Measurements from ENCODE around the gene TRAPPC14.

TRAPPC14 gene

DNA sequence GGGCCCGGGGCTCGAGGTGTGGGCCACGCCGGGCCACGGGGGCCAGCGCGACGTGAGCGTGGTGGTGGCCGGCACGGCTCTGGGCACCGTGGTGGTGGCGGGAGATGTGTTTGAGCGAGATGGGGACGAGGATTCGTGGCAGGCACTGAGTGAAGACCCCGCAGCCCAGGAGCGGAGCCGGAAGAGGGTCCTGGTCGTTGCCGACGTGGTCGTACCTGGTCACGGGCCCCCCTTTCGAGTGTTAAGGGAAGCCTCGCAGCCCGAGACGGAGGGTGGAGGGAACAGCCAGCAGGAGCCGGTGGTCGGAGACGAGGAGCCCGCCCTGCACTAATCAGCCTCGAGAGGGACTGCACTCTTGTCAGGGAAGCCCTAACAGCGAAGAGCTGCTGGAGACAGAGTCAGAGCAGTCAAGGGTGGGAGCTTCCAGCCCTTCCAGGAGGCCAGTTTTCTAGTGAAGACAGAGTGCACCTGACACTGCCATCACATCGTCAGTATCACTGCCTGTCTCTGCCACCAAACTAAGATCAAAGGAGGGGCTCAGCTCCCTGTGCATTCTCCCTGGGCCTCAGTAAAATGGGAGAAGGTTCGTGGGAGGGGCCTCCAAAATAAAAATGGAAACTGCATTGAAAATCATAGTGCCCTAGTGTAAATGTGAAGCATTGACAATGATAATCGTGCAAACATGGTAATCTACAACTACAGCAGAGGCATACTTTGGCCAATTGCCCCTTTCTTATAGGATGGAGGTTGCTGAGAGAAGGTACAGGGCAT is 30.5 kb downstream of the TRAPPC14 start:
- H2BK120ac ChIP-seq (ENCODE audit: low read depth, low read length) = no peak overlapping the region
- H3K27me3 ChIP-seq (ENCODE audit: control insufficient read depth in 3 of 3, insufficient read depth in 3 of 3, low read depth in 1 of 3, low read length in 3 of 3) = peaks cover 0 to 15% (median 0%) of the 10 kb centered on the region in 3 experiments
- peaks cover 3 to 6% of the 10 kb centered on the region in 2 donors for H3K4me1 ChIP-seq (ENCODE audit: control insufficient read depth in 2 of 2, insufficient read depth in 1 of 2, low read depth in 1 of 2, low read length in 2 of 2)
- H2BK12ac ChIP-seq (ENCODE audit: low read length) = peak overlapping the region; percentile 96
- H2AK5ac ChIP-seq (ENCODE audit: low read depth, low read length) = peak overlapping the region; percentile 50
- H3K9me3 ChIP-seq (replicated peaks in 1 of 2; ENCODE audit: control insufficient read depth in 2 of 2, insufficient read depth in 1 of 2, low read depth in 1 of 2, low read length in 2 of 2) = no peaks in the 10 kb centered on the region
- H3K14ac ChIP-seq (ENCODE audit: low read length) = peak overlapping the region; percentile 95
- H3K4me2 ChIP-seq (ENCODE audit: insufficient read depth, low read length, poor library complexity, severe bottlenecking) = peak overlapping the region; percentile 92
- peak overlapping the region; percentile 63 for H2BK5ac ChIP-seq (ENCODE audit: low read length)
- peak overlapping the region; percentile 74 to 94 for H3K4me3 ChIP-seq (ENCODE audit: low read length in 2 of 2)
- no peak overlapping the region for H3K4ac ChIP-seq (ENCODE audit: low read length)
- H3K23ac ChIP-seq (ENCODE audit: low read depth, low read length, poor library complexity) = peak overlapping the region; percentile 39
- peak overlapping the region; percentile 96 for H3K9ac ChIP-seq (ENCODE audit: low read depth, low read length, poor library complexity)
- peak overlapping the region; percentile 72 for H4K8ac ChIP-seq (ENCODE audit: low read depth, low read length)
- WGBS, 2 donors (ENCODE audit: extremely low coverage in 2 of 2, insufficient read length in 2 of 2, insufficient replicate concordance in 1 of 2) = no CpG with 5 or more reads among the region's 37 CpGs
- H4K91ac ChIP-seq (ENCODE audit: low read depth, low read length, poor library complexity) = no peak overlapping the region
- H3K18ac ChIP-seq (ENCODE audit: low read length) = peak overlapping the region; percentile 98
- H3K27ac ChIP-seq (replicated peaks; ENCODE audit: low read length) = no peak overlapping the region
- DNase-seq (ENCODE audit: low spot score) = no peak
- peaks cover 2% of the 10 kb centered on the region for H3K79me1 ChIP-seq (ENCODE audit: low read depth, low read length)
- H2AFZ ChIP-seq (ENCODE audit: low read length) = peak overlapping the region; percentile 99
- H3K36me3 ChIP-seq (replicated peaks in 1 of 2; ENCODE audit: control insufficient read depth in 2 of 2, insufficient read depth in 2 of 2, low read length in 2 of 2) = peaks cover 4 to 17% of the 10 kb centered on the region in 2 donors
- H2BK15ac ChIP-seq (ENCODE audit: low read length) = peak overlapping the region; percentile 96

DNA sequence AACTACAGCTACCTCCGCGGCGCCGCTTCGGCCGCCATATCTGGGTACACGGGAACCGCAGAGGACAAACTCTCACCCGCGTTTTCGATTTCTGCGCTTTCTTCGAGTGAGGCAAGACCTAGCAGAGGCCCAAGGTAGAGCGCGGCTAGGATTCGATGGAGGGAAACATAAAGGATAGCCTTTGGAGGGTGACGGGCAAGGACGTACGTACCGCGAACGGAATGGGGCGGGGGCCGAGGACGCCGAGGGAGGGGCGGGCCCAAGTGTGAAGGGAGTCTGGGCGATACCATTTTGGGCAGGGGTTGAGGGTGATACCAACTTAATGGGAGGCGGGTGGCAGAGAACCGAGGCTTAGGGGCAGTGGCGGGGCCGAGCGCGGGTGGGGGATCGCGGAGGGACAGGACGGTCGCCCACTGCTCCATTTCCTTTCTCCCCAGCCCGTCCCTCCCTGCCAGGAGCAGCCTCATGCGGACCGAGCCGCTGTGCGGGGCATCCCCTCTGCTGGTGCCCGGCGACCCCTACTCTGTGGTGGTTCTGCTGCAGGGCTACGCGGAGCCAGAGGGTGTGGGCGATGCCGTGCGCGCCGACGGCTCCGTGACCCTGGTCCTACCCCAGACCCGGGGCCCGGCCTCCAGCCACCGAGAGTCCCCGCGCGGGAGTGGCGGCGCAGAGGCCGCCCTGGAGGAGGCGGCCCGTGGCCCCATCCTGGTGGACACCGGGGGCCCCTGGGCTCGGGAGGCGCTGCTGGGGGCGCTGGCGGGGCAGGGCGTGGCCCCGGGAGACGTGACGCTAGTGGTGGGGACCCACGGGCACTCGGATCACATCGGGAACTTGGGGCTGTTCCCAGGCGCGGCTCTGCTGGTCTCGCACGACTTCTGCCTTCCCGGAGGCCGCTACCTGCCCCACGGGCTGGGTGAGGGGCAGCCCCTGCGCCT is 31.3 kb downstream of the TRAPPC14 start, which contains the start of gene MBLAC1:
Gene MBLAC1 (plus strand): TSS at position 37 of the 935 bp plus-strand sequence. CDS start 429 bp downstream, at position 466.
- Histone ChIP-seq H3K27ac (replicated peaks; ENCODE audit: low read length) (peak within 1 kb of the TSS; percentile 99), H3K9me3 (replicated peaks in 1 of 2; ENCODE audit: control insufficient read depth in 2 of 2, insufficient read depth in 1 of 2, low read depth in 1 of 2, low read length in 2 of 2) (no peaks in the 10 kb centered on the region), H2AK5ac (ENCODE audit: low read depth, low read length) (peak within 1 kb of the TSS; percentile 50), H2BK5ac (ENCODE audit: low read length) (peak within 1 kb of the TSS; percentile 85), H3K36me3 (replicated peaks in 1 of 2; ENCODE audit: control insufficient read depth in 2 of 2, insufficient read depth in 2 of 2, low read length in 2 of 2) (peaks cover 4 to 21% of the 10 kb centered on the region in 2 donors), H3K18ac (ENCODE audit: low read length) (peak within 1 kb of the TSS; percentile 99), H3K9ac (ENCODE audit: low read depth, low read length, poor library complexity) (peak within 1 kb of the TSS; percentile 96), H3K14ac (ENCODE audit: low read length) (peak within 1 kb of the TSS; percentile 95), H3K23ac (ENCODE audit: low read depth, low read length, poor library complexity) (peak within 1 kb of the TSS; percentile 76), H4K8ac (ENCODE audit: low read depth, low read length) (peak within 1 kb of the TSS; percentile 97), H2BK15ac (ENCODE audit: low read length) (peak within 1 kb of the TSS; percentile 96), H3K4me1 (ENCODE audit: control insufficient read depth in 2 of 2, insufficient read depth in 1 of 2, low read depth in 1 of 2, low read length in 2 of 2) (peaks cover 3 to 6% of the 10 kb centered on the region in 2 donors), H2BK120ac (ENCODE audit: low read depth, low read length) (no peak within 1 kb of the TSS), H3K4me3 (ENCODE audit: low read length in 2 of 2) (peak within 1 kb of the TSS; percentile 74 to 94), H4K91ac (ENCODE audit: low read depth, low read length, poor library complexity) (peak within 1 kb of the TSS; percentile 89), H3K4me2 (ENCODE audit: insufficient read depth, low read length, poor library complexity, severe bottlenecking) (peak within 1 kb of the TSS; percentile 92), H3K79me1 (ENCODE audit: low read depth, low read length) (peaks cover 2% of the 10 kb centered on the region), H2AFZ (ENCODE audit: low read length) (peak within 1 kb of the TSS; percentile 99), H3K27me3 (ENCODE audit: control insufficient read depth in 3 of 3, insufficient read depth in 3 of 3, low read depth in 1 of 3, low read length in 3 of 3) (peaks cover 0 to 15% (median 0%) of the 10 kb centered on the region in 3 experiments), H2BK12ac (ENCODE audit: low read length) (peak within 1 kb of the TSS; percentile 96), H3K4ac (ENCODE audit: low read length) (peak within 1 kb of the TSS; percentile 86)
- peak; percentile 95 for DNase-seq (ENCODE audit: low spot score)
- no CpG with 5 or more reads among the region's 85 CpGs for WGBS, 2 donors (ENCODE audit: extremely low coverage in 2 of 2, insufficient read length in 2 of 2, insufficient replicate concordance in 1 of 2)

DNA sequence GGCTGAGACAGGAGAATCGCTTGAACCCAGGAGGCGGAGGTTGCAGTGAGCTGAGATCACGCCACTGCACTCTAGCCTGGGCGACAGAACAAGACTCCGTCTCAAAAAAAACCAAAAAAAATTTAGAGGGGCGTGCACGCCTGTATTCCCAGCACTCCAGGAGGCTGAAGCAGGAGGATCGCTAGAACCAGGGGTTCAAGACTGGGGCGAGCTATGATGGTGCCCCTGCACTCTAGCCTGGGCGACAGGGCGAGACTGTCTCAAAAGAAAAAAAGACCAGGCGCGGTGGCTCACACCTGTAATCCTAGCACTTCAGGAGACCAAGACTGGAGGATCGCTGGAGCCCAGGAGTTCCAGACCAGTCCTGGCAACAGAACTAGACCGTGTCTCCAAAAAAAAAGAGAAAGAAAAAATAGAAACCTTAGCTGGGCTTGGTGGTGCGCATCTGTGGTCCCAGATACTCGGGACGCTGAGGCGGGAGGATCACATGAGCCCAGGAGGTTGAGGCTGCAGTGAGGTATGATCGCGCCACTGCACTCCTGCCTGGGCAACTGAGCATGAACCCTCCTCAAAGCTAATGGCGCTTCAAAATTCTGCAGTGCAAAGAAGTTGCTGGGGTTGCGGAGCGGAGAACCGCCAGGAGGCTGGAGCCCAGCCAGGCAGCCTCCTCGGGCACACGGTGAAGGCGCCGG is 32.1 kb downstream of the TRAPPC14 start:
- Histone ChIP-seq H3K27me3 (ENCODE audit: control insufficient read depth in 3 of 3, insufficient read depth in 3 of 3, low read depth in 1 of 3, low read length in 3 of 3) (peaks cover 0 to 15% (median 0%) of the 10 kb centered on the region in 3 experiments), H3K4me2 (ENCODE audit: insufficient read depth, low read length, poor library complexity, severe bottlenecking) (peak overlapping the region; percentile 92), H3K36me3 (replicated peaks in 1 of 2; ENCODE audit: control insufficient read depth in 2 of 2, insufficient read depth in 2 of 2, low read length in 2 of 2) (peaks cover 4 to 22% of the 10 kb centered on the region in 2 donors), H4K91ac (ENCODE audit: low read depth, low read length, poor library complexity) (no peak overlapping the region), H3K79me1 (ENCODE audit: low read depth, low read length) (peaks cover 2% of the 10 kb centered on the region), H3K4me1 (ENCODE audit: control insufficient read depth in 2 of 2, insufficient read depth in 1 of 2, low read depth in 1 of 2, low read length in 2 of 2) (peaks cover 3 to 6% of the 10 kb centered on the region in 2 donors), H2BK5ac (ENCODE audit: low read length) (peak overlapping the region; percentile 85), H3K4me3 (ENCODE audit: low read length in 2 of 2) (peak overlapping the region; percentile 74 to 94), H3K18ac (ENCODE audit: low read length) (peak overlapping the region; percentile 99), H3K14ac (ENCODE audit: low read length) (no peak overlapping the region), H2BK12ac (ENCODE audit: low read length) (no peak overlapping the region), H3K27ac (replicated peaks; ENCODE audit: low read length) (peak overlapping the region; percentile 99), H2AFZ (ENCODE audit: low read length) (peak overlapping the region; percentile 99), H2BK120ac (ENCODE audit: low read depth, low read length) (no peak overlapping the region), H3K9me3 (replicated peaks in 1 of 2; ENCODE audit: control insufficient read depth in 2 of 2, insufficient read depth in 1 of 2, low read depth in 1 of 2, low read length in 2 of 2) (no peaks in the 10 kb centered on the region), H2BK15ac (ENCODE audit: low read length) (peak overlapping the region; percentile 55), H3K23ac (ENCODE audit: low read depth, low read length, poor library complexity) (peak overlapping the region; percentile 76), H2AK5ac (ENCODE audit: low read depth, low read length) (peak overlapping the region; percentile 10), H3K9ac (ENCODE audit: low read depth, low read length, poor library complexity) (peak overlapping the region; percentile 96), H3K4ac (ENCODE audit: low read length) (no peak overlapping the region), H4K8ac (ENCODE audit: low read depth, low read length) (peak overlapping the region; percentile 97)
- WGBS, 2 donors (ENCODE audit: extremely low coverage in 2 of 2, insufficient read length in 2 of 2, insufficient replicate concordance in 1 of 2) = no CpG with 5 or more reads among the region's 29 CpGs
- DNase-seq (ENCODE audit: low spot score) = no peak

Data from neuronal stem cell (in vitro differentiated cells).